GM12892 (cell line): ENCODE results near the gene FRS3.

Source experiments
- POLR2A ChIP-seq: IDR thresholded peaks from 2 replicates; pipeline ENCODE4 v1.6.1; 2011; ENCODE audit warnings: low read depth, low read length, control low read depth
- POLR2AphosphoS5 ChIP-seq: IDR thresholded peaks from 2 replicates; pipeline ENCODE4 v1.6.1; 2011; ENCODE audit warnings: low read depth, low read length, control low read depth
- TAF1 ChIP-seq: IDR thresholded peaks from 2 replicates; pipeline ENCODE4 v1.6.1; 2011; ENCODE audit warnings: low read depth, mild to moderate bottlenecking, control low read depth, low read length, borderline replicate concordance

- TF ChIP-seq POLR2A (no peak), POLR2AphosphoS5 (no peak), TAF1 (no peak)
Measured at GRCh38 chr6:41748542-41748941, 31.2 kb downstream of the FRS3 start.
